IMR-90 (cell line): ENCODE data around the gene HSPA12A. TPM values are rescaled to one million over a fixed set of nuclear protein-coding genes. Genes with fewer than 3 reads are reported as not detected.

ENCODE experiments used
- ATAC-seq: fragments of 200-7000 bp; cut with Tn5 transposase; 2 replicates; pipeline ENCODE4 v1.9.1; 2020; ENCODE audit warnings: low read depth, mild to moderate bottlenecking, moderate library complexity
- BruUV-seq: library from RNA; stranded (reverse); fragments of 400-500 nt; replicated peaks from 2 replicates; lab custom pipeline; 2021; lab: Mats Ljungman, UMichigan
- CTCF ChIA-PET: fragments of 300-600 bp; formaldehyde crosslinking; extraction: SDS; loops from one replicate; lab custom pipeline; 2021; ENCODE audit warnings: antibody characterized with exemption; lab: Yijun Ruan, JAX
- POLR2A ChIA-PET: fragments of 300-600 bp; sonication (Branson Sonifier 250); formaldehyde crosslinking; loops from one replicate; lab custom pipeline; 2022; ENCODE audit warnings: antibody characterized with exemption; ENCODE audit not compliant: unreplicated experiment; lab: Charles Lee
- DNase-seq: peaks from one replicate; pipeline ENCODE4 v3.0.0; 2013
- H2AFZ ChIP-seq: replicated peaks from 2 replicates; pipeline ENCODE3; 2013; ENCODE audit warnings: low read length, mild to moderate bottlenecking; ENCODE audit not compliant: poor library complexity
- H2AK5ac ChIP-seq: 2 replicates; pipeline ENCODE4 v1.6.1; 2013; ENCODE audit warnings: low read depth, low read length, inconsistent platforms
- H2AK9ac ChIP-seq: replicated peaks from 2 replicates; pipeline ENCODE3; 2013; ENCODE audit warnings: mild to moderate bottlenecking, low read depth, low read length, moderate library complexity; ENCODE audit not compliant: poor library complexity
- H2BK120ac ChIP-seq: 2 replicates; pipeline ENCODE4 v1.6.1; 2013; ENCODE audit warnings: low read depth, low read length, inconsistent platforms
- H2BK15ac ChIP-seq: 3 replicates; pipeline ENCODE4 v1.6.1; 2013; ENCODE audit warnings: low read depth, low read length, inconsistent platforms
- H2BK20ac ChIP-seq: 2 replicates; pipeline ENCODE4 v1.6.1; 2013; ENCODE audit warnings: low read depth, mild to moderate bottlenecking, inconsistent platforms, low read length, moderate library complexity
- H2BK5ac ChIP-seq: 2 replicates; pipeline ENCODE4 v1.6.1; 2013; ENCODE audit warnings: mild to moderate bottlenecking, low read depth, low read length, inconsistent platforms; ENCODE audit not compliant: poor library complexity, severe bottlenecking
- H3K14ac ChIP-seq: replicated peaks from 2 replicates; pipeline ENCODE4 v1.6.1; 2013; ENCODE audit warnings: low read depth, low read length, inconsistent platforms
- H3K18ac ChIP-seq: 2 replicates; pipeline ENCODE4 v1.6.1; 2013; ENCODE audit warnings: low read depth, low read length, control low read depth
- H3K23ac ChIP-seq: 2 replicates; pipeline ENCODE4 v1.6.1; 2013; ENCODE audit warnings: low read depth, low read length, inconsistent platforms
- H3K27ac ChIP-seq: 2 replicates; pipeline ENCODE4 v1.5.1; 2013; ENCODE audit warnings: mild to moderate bottlenecking, control low read depth, low read length; ENCODE audit not compliant: insufficient read depth
- H3K27me3 ChIP-seq: 2 replicates; pipeline ENCODE4 v1.6.1; 2013; ENCODE audit warnings: low read length; ENCODE audit not compliant: control insufficient read depth, insufficient read depth
- H3K36me3 ChIP-seq: 2 replicates; pipeline ENCODE4 v1.6.1; 2013; ENCODE audit warnings: low read length, mixed read lengths; ENCODE audit not compliant: control insufficient read depth, insufficient read depth
- H3K4ac ChIP-seq: 2 replicates; pipeline ENCODE4 v1.6.1; 2013; ENCODE audit warnings: low read depth, low read length, inconsistent platforms
- H3K4me1 ChIP-seq: 2 replicates; pipeline ENCODE4 v1.6.1; 2013; ENCODE audit warnings: low read length, mixed read lengths; ENCODE audit not compliant: control insufficient read depth, insufficient read depth
- H3K4me2 ChIP-seq: 2 replicates; pipeline ENCODE4 v1.6.1; 2013; ENCODE audit warnings: low read depth, mild to moderate bottlenecking, control low read depth, low read length, moderate library complexity
- H3K4me3 ChIP-seq: 2 replicates; pipeline ENCODE4 v1.5.1; 2013; ENCODE audit warnings: low read depth, mild to moderate bottlenecking, control low read depth, low read length, moderate library complexity; ENCODE audit not compliant: insufficient read depth
- H3K56ac ChIP-seq: 2 replicates; pipeline ENCODE4 v1.6.1; 2013; ENCODE audit warnings: low read length, inconsistent platforms; ENCODE audit not compliant: insufficient read depth; ENCODE audit errors: extremely low read depth
- H3K79me1 ChIP-seq, 2 experiments: 2 replicates each; pipeline ENCODE4 v1.6.1; 2013; ENCODE audit warnings: low read length in 2 of 2, inconsistent platforms in 1 of 2, low read depth in 1 of 2
- H3K9ac ChIP-seq: 2 replicates; pipeline ENCODE4 v1.6.1; 2013; ENCODE audit warnings: low read depth, low read length, control low read depth
- H3K9me1 ChIP-seq: 2 replicates; pipeline ENCODE4 v1.6.1; 2013; ENCODE audit warnings: low read length, inconsistent platforms; ENCODE audit not compliant: insufficient read depth
- H3K9me3 ChIP-seq: 2 replicates; pipeline ENCODE4 v1.6.1; 2013; ENCODE audit warnings: low read length; ENCODE audit not compliant: control insufficient read depth, insufficient read depth
- H4K20me1 ChIP-seq: 2 replicates; pipeline ENCODE4 v1.6.1; 2013; ENCODE audit warnings: low read length, inconsistent platforms; ENCODE audit not compliant: insufficient read depth
- H4K5ac ChIP-seq: 2 replicates; pipeline ENCODE4 v1.6.1; 2013; ENCODE audit warnings: mild to moderate bottlenecking, low read depth, low read length, control low read depth
- H4K8ac ChIP-seq, 2 experiments: 2 replicates each; pipeline ENCODE4 v1.6.1; 2013; ENCODE audit warnings: low read depth in 2 of 2, low read length in 2 of 2, control low read depth in 1 of 2, inconsistent platforms in 1 of 2
- H4K91ac ChIP-seq: 2 replicates; pipeline ENCODE4 v1.6.1; 2013; ENCODE audit warnings: low read depth, low read length, inconsistent platforms; ENCODE audit not compliant: insufficient read depth
- FOS ChIP-seq: fragments of 150-350 bp; IDR thresholded peaks from 2 replicates; pipeline ENCODE4 v1.6.1; 2016; ENCODE audit warnings: low read depth, low read length
- MAZ ChIP-seq: IDR thresholded peaks from 2 replicates; pipeline ENCODE4 v1.6.1; 2012; ENCODE audit warnings: low read depth, mild to moderate bottlenecking, low read length, improper control_type of control experiment, moderate library complexity, borderline replicate concordance
- MXI1 ChIP-seq: IDR thresholded peaks from 2 replicates; pipeline ENCODE4 v1.6.1; 2012; ENCODE audit warnings: low read depth, mild to moderate bottlenecking, low read length, moderate library complexity, borderline replicate concordance
- NFE2L2 ChIP-seq: fragments of 150-350 bp; IDR thresholded peaks from 2 replicates; pipeline ENCODE4 v1.6.1; 2016; ENCODE audit warnings: low read depth, mild to moderate bottlenecking, low read length
- RAD21 ChIP-seq: IDR thresholded peaks from 2 replicates; pipeline ENCODE4 v1.6.1; 2012; ENCODE audit warnings: low read length, improper control_type of control experiment
- RCOR1 ChIP-seq: IDR thresholded peaks from 2 replicates; pipeline ENCODE4 v1.6.1; 2012; ENCODE audit warnings: mild to moderate bottlenecking, low read length, improper control_type of control experiment; ENCODE audit not compliant: insufficient replicate concordance
- WGBS, 2 experiments: methylation state at CpG; one replicate each; pipeline versions ENCODE4 v1.1.5 to v1.1.7; 2013; ENCODE audit warnings: missing lambda C conversion rate in 2 of 2; ENCODE audit not compliant: insufficient read length in 1 of 2; ENCODE audit errors: extremely low coverage in 2 of 2; 5-methylcytosine and 5-hydroxymethylcytosine counted together
- dilution Hi-C: fragments of 300-500 bp; cut with HindIII; formaldehyde crosslinking; loops from one replicate; pipeline ENCODE4 v1.14.3; 2018; ENCODE audit warnings: low sequenced_read_pairs; ENCODE audit not compliant: unreplicated experiment
- in situ Hi-C: fragments of 300-500 bp; cut with MboI; formaldehyde crosslinking; loops from 3 replicates; pipeline ENCODE4 v1.14.3; 2019; ENCODE audit warnings: low sequenced_read_pairs, inconsistent platforms, mixed read lengths
- intact Hi-C: fragments of 100-400 bp; cut with micrococcal nuclease; formaldehyde crosslinking; loops from 2 replicates; pipeline ENCODE4 v1.10.0; 2022
- polyA plus RNA-seq, 3 experiments: library from polyadenylated mRNA; depleted of rRNA; stranded (reverse); fragments of >200 nt; gene quantifications; 2 replicates each; pipeline ENCODE4 v1.2.3, GENCODE V29; 2012; ENCODE audit warnings: low replicate concordance in 1 of 3
- total RNA-seq: library from RNA; depleted of rRNA; stranded (reverse); fragments of >200 nt; gene quantifications from 2 replicates; pipeline ENCODE4 v1.2.3, GENCODE V29; 2012

The HSPA12A gene
- total and polyA plus RNA-seq, 2 of the 4 experiments (the other 2 are of a cell fraction), result 16.1 to 16.7 TPM

GRCh38 chr10:116699049-116699448, 43.3 kb downstream of the HSPA12A start:
- H2BK5ac ChIP-seq, result no peak overlapping the region
- H4K20me1 ChIP-seq, result no peaks in the 10 kb centered on the region
- H3K14ac ChIP-seq, result no peak overlapping the region
- no peak overlapping the region for H2BK20ac ChIP-seq
- H3K56ac ChIP-seq, result no peak overlapping the region
- WGBS, 2 experiments, result 98% methylated on average over 6 of the region's 9 CpGs; no CpG with 5 or more reads in 1 of the 2 experiments
- no peak overlapping the region for H3K9ac ChIP-seq
- no peak overlapping the region for H3K4ac ChIP-seq
- peaks cover 6% of the 10 kb centered on the region; the same call in 1 of the 2 replicates for H3K4me1 ChIP-seq
- H2BK120ac ChIP-seq, result no peak overlapping the region
- H4K91ac ChIP-seq, result no peak overlapping the region
- no peak overlapping the region for H2AK5ac ChIP-seq
- H3K4me2 ChIP-seq, result no peak overlapping the region
- ChIA-PET CTCF (no interaction called here), POLR2A (interaction anchor here (0.5 kb wide), 1 partner anchor 150 kb away, joined by 7 read pairs; no protein-coding TSS in a partner anchor)
- H3K36me3 ChIP-seq, result peaks cover 3% of the 10 kb centered on the region; the same call in 1 of the 2 replicates
- TF ChIP-seq RCOR1, result no peak
- TF ChIP-seq MXI1, result no peak
- TF ChIP-seq NFE2L2, result no peak
- no peak for TF ChIP-seq FOS
- no peak for TF ChIP-seq RAD21
- TF ChIP-seq MAZ, result no peak
- no peak overlapping the region for H3K27ac ChIP-seq
- H3K4me3 ChIP-seq, result no peak overlapping the region
- dilution Hi-C loops, result loop anchor here (25.0 kb wide), 1 partner anchor 88 kb away; no protein-coding TSS in a partner anchor
- in situ Hi-C loops, result no loop called here
- no peak overlapping the region for H3K18ac ChIP-seq
- H3K27me3 ChIP-seq, result no peaks in the 10 kb centered on the region
- H3K23ac ChIP-seq, result no peak overlapping the region
- H2AK9ac ChIP-seq, result no peak overlapping the region
- H2BK15ac ChIP-seq, result no peak overlapping the region
- no peaks in the 10 kb centered on the region for H3K9me3 ChIP-seq
- no TSS peak for BruUV-seq
- H4K5ac ChIP-seq, result no peak overlapping the region
- ATAC-seq (no peak), DNase-seq (no peak)
- H4K8ac ChIP-seq, result no peak overlapping the region
- H3K79me1 ChIP-seq, result no peaks in the 10 kb centered on the region; a peak in 1 of 4 replicates
- 0 out of 2 replicates have a peak, but pooled peaks cover 4% of the 10 kb centered on the region for H3K9me1 ChIP-seq
- H2AFZ ChIP-seq, result no peak overlapping the region
- intact Hi-C loops, result no loop called here
